Neural cell (in vitro differentiated cells): Measurements from ENCODE around the gene ACY1. TPM values are rescaled to one million over a fixed set of nuclear protein-coding genes. Genes with fewer than 3 reads are reported as not detected.

Experiments used
- H2AFZ ChIP-seq: fragments of 200-600, 300-800 bp; sonication (generic), shearing (Covaris generic); 2 replicates; pipeline ENCODE4 v1.6.0; 2014; ENCODE audit warnings: low read depth, mild to moderate bottlenecking, antibody characterized with exemption, low read length, moderate library complexity
- H3F3A ChIP-seq: fragments of 200-600 bp; shearing (Covaris generic); 2 replicates; pipeline ENCODE4 v1.6.1; 2016; ENCODE audit warnings: mild to moderate bottlenecking, moderate library complexity, mixed read lengths, antibody characterized with exemption, low read length; ENCODE audit not compliant: insufficient read depth, poor library complexity, severe bottlenecking
- H3K27ac ChIP-seq: fragments of 200-600, 300-800 bp; sonication (generic), shearing (Covaris generic); 2 replicates; pipeline ENCODE4 v1.5.1; 2014; ENCODE audit warnings: mild to moderate bottlenecking, low read length, moderate library complexity
- H3K27me3 ChIP-seq: fragments of 300-800, 200-600 bp; sonication (generic), shearing (Covaris generic); 2 replicates; pipeline ENCODE4 v1.6.0; 2014; ENCODE audit warnings: mild to moderate bottlenecking, low read depth, low read length, moderate library complexity; ENCODE audit not compliant: insufficient read depth
- H3K36me3 ChIP-seq: fragments of 300-800, 200-600 bp; sonication (generic), shearing (Covaris generic); 2 replicates; pipeline ENCODE4 v1.5.1; 2014; ENCODE audit warnings: mild to moderate bottlenecking, antibody characterized with exemption, low read length, moderate library complexity; ENCODE audit not compliant: insufficient read depth
- H3K4me2 ChIP-seq: fragments of 300-800, 200-600 bp; sonication (generic), shearing (Covaris generic); 2 replicates; pipeline ENCODE4 v1.6.0; 2014; ENCODE audit warnings: mild to moderate bottlenecking, low read length
- H3K4me3 ChIP-seq: fragments of 300-800, 200-600 bp; sonication (generic), shearing (Covaris generic); 2 replicates; pipeline ENCODE4 v1.5.1; 2014; ENCODE audit warnings: mild to moderate bottlenecking, low read length, moderate library complexity
- H3K79me2 ChIP-seq: fragments of 200-600 bp; shearing (Covaris generic); replicated peaks from 2 replicates; pipeline ENCODE4 v1.6.0; 2014; ENCODE audit warnings: mild to moderate bottlenecking, low read length, moderate library complexity; ENCODE audit not compliant: insufficient read depth
- H3K9ac ChIP-seq: fragments of 300-800, 200-600 bp; sonication (generic), shearing (Covaris generic); 2 replicates; pipeline ENCODE4 v1.6.1; 2016; ENCODE audit warnings: mild to moderate bottlenecking, low read length, mixed read lengths
- H3K9me2 ChIP-seq: fragments of 200-600 bp; shearing (Covaris generic); 2 replicates; pipeline ENCODE4 v1.6.1; 2016; ENCODE audit warnings: mild to moderate bottlenecking, low read length, mixed read lengths; ENCODE audit not compliant: insufficient read depth
- H3K9me3 ChIP-seq: fragments of 200-600, 300-800 bp; sonication (generic), shearing (Covaris generic); 2 replicates; pipeline ENCODE4 v1.6.1; 2016; ENCODE audit warnings: mild to moderate bottlenecking, mixed run types, low read length, moderate library complexity, mixed read lengths
- H4K20me1 ChIP-seq: fragments of 200-600 bp; shearing (Covaris generic); 2 replicates; pipeline ENCODE4 v1.6.1; 2016; ENCODE audit warnings: mild to moderate bottlenecking, mixed run types; ENCODE audit not compliant: insufficient read depth
- CTCF ChIP-seq: fragments of 450-650 bp; IDR thresholded peaks from 2 replicates; pipeline ENCODE4 v1.5.1; 2014; ENCODE audit warnings: antibody characterized with exemption, mild to moderate bottlenecking, moderate library complexity; ENCODE audit not compliant: poor library complexity, severe bottlenecking
- EP300 ChIP-seq: fragments of 450-650 bp; conservative IDR thresholded peaks from 2 replicates; pipeline ENCODE4 v1.6.1; 2014; ENCODE audit warnings: antibody characterized with exemption, mild to moderate bottlenecking, moderate library complexity; ENCODE audit not compliant: poor library complexity, severe bottlenecking
- EZH2 ChIP-seq: fragments of 200-600, 300-800 bp; shearing (Covaris generic), sonication (generic); IDR thresholded peaks from 2 replicates; pipeline ENCODE4 v1.6.1; 2014; ENCODE audit warnings: antibody characterized with exemption, low read length, borderline replicate concordance, mild to moderate bottlenecking; ENCODE audit not compliant: insufficient read depth, poor library complexity, severe bottlenecking
- MXI1 ChIP-seq: fragments of 450-650 bp; conservative IDR thresholded peaks from 2 replicates; pipeline ENCODE4 v1.6.1; 2014; ENCODE audit warnings: antibody characterized with exemption, mild to moderate bottlenecking; ENCODE audit not compliant: poor library complexity, severe bottlenecking
- POLR2AphosphoS5 ChIP-seq: IDR thresholded peaks from 2 replicates; pipeline ENCODE4 v1.6.1; 2012
- RAD21 ChIP-seq: fragments of 450-650 bp; conservative IDR thresholded peaks from 2 replicates; pipeline ENCODE4 v1.6.1; 2014; ENCODE audit warnings: antibody characterized with exemption, mild to moderate bottlenecking, moderate library complexity
- REST ChIP-seq: IDR thresholded peaks from 2 replicates; pipeline ENCODE4 v1.6.1; 2012; ENCODE audit warnings: borderline replicate concordance
- SMC3 ChIP-seq: fragments of 450-650 bp; conservative IDR thresholded peaks from 2 replicates; pipeline ENCODE4 v1.6.1; 2014; ENCODE audit warnings: antibody characterized with exemption, mild to moderate bottlenecking, moderate library complexity; ENCODE audit not compliant: poor library complexity
- TAF1 ChIP-seq: IDR thresholded peaks from 2 replicates; pipeline ENCODE4 v1.6.1; 2012; ENCODE audit warnings: low read depth
- polyA plus RNA-seq: library from polyadenylated mRNA; depleted of rRNA; stranded (reverse); fragments of >200 nt; gene quantifications from 2 replicates; pipeline ENCODE4 v1.2.3, GENCODE V29; 2014

Gene ACY1
- polyA plus RNA-seq, 1 donor from 2014 or later = 14.4 TPM

GRCh38 chr3:51995346-51996163 lies 12.2 kb downstream of the ACY1 start, which contains the start of gene RPL29:
RPL29 (minus strand) TSS chr3:51995895; CDS start chr3:51995461, 434 bp downstream.
- H3K4me2 ChIP-seq = peak within 1 kb of the TSS; percentile 95
- H3K27ac ChIP-seq = peak within 1 kb of the TSS; percentile 87
- H3K9me3 ChIP-seq = no peaks in the 10 kb centered on the region
- H3K36me3 ChIP-seq = peaks cover 5% of the 10 kb centered on the region
- H2AFZ ChIP-seq = peak within 1 kb of the TSS; percentile 81
- no peaks in the 10 kb centered on the region for H3K27me3 ChIP-seq
- H3K9me2 ChIP-seq = no peaks in the 10 kb centered on the region
- peaks cover 9% of the 10 kb centered on the region for H3K79me2 ChIP-seq
- no peaks in the 10 kb centered on the region for H4K20me1 ChIP-seq
- TF ChIP-seq MXI1 (peak; percentile 92), CTCF (peak; percentile 45), EZH2 (no peak), POLR2AphosphoS5 (peak; percentile 97), SMC3 (peak; percentile 53), TAF1 (peak; percentile 97), REST (peak; percentile 98), RAD21 (peak; percentile 30), EP300 (peak; percentile 84)
- peak within 1 kb of the TSS; percentile 77 for H3K4me3 ChIP-seq
- H3F3A ChIP-seq = no peaks in the 10 kb centered on the region
- H3K9ac ChIP-seq = peak within 1 kb of the TSS; percentile 84

GRCh38 chr3:51997172-51997571 lies 13.8 kb downstream of the ACY1 start:
- H3K36me3 ChIP-seq = peaks cover 5% of the 10 kb centered on the region
- no peak overlapping the region for H2AFZ ChIP-seq
- peaks cover 9% of the 10 kb centered on the region for H3K79me2 ChIP-seq
- no peak overlapping the region for H3K4me2 ChIP-seq
- no peaks in the 10 kb centered on the region for H3K9me2 ChIP-seq
- no peaks in the 10 kb centered on the region for H3F3A ChIP-seq
- no peak overlapping the region for H3K4me3 ChIP-seq
- no peaks in the 10 kb centered on the region for H4K20me1 ChIP-seq
- H3K27me3 ChIP-seq = no peaks in the 10 kb centered on the region
- no peak overlapping the region for H3K27ac ChIP-seq
- no peak overlapping the region for H3K9ac ChIP-seq
- TF ChIP-seq SMC3 = no peak
- TF ChIP-seq REST = no peak
- TF ChIP-seq MXI1 = no peak
- TF ChIP-seq POLR2AphosphoS5 = no peak
- TF ChIP-seq CTCF = no peak
- TF ChIP-seq EZH2 = no peak
- TF ChIP-seq TAF1 = no peak
- no peak for TF ChIP-seq RAD21
- TF ChIP-seq EP300 = no peak
- H3K9me3 ChIP-seq = no peaks in the 10 kb centered on the region
